HG02623 (cell line): ENCODE measurements around the gene TAOK1.
"Not testable (repeated sequence)": the region's sequence is repeated elsewhere in the genome, so short reads cannot be mapped to it uniquely, and the experiment has no call there.

Experiments used
- ATAC-seq: cut with Tn5 transposase; IDR thresholded peaks from one replicate; pipeline ENCODE4 v1.9.1; 2021; ENCODE audit warnings: moderate library complexity; ENCODE audit not compliant: unreplicated experiment

The TAOK1 gene

DNA sequence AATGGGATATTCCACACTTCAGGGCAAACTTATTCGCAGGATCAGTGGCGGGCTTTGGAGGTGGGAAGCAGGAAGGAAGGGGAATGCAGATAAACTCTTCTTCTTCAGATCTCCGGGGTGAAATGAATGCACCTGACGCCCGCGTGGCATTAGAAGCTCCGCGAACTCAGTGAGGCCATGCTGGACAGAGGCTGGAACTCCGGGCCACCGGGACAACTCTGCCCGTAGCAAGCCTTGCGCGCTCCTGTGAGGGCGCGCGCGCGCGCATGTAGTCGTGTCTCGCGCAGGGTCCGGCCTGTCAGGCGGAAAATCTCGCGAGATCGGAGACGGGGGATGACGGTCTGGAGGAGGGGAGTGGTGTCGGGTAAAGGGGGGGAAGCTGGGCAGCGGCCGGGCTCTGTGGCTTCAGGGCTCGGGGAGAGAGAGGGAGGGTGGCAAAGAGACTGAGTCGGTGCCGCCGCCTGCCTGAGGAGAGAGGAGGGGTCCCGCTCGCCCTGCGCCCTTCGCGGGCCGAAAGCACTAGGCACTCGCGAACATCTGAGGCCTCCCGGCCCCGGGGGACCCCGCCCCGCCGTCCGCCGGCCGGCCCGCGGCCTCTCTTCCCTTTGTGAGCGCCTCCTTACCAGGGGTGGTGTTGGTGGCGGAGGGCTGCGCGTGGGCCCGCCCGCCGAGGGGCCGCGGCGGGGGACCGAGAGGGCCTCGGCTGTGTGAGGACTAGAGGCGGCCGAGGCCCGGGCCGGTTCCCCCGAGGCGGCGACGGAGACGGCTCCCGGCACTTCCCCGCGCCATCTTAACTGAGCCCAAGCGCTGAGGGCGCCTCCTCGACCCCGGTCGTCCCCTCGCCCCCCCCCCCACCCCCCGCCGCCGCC, at the start of gene TAOK1:
TSS of gene TAOK1 (plus strand) at position 382 of the 869 bp plus-strand sequence. CDS start 61,186 bp downstream, outside the sequence.
- ATAC-seq = peak; percentile 69

DNA sequence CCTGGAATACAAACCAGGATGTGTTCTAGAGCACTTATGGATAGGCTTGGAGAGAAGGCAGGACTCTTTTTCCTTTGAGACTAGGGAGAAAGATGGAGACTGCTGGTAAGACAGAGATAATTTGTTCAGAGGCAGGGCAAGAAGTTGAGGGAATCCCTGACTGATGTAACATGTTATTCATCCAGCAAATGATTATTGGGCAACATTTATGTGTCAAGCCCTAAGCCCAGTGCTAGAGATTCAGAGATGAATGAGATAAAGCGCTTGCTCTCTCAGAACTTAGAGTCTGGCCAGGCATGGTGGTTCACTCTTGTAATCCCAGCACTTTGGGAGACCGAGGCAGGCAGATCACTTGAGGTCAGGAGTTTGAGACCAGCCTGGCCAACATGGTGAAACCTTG, 48.4 kb upstream of the TAOK1 start:
- ATAC-seq = no peak

DNA sequence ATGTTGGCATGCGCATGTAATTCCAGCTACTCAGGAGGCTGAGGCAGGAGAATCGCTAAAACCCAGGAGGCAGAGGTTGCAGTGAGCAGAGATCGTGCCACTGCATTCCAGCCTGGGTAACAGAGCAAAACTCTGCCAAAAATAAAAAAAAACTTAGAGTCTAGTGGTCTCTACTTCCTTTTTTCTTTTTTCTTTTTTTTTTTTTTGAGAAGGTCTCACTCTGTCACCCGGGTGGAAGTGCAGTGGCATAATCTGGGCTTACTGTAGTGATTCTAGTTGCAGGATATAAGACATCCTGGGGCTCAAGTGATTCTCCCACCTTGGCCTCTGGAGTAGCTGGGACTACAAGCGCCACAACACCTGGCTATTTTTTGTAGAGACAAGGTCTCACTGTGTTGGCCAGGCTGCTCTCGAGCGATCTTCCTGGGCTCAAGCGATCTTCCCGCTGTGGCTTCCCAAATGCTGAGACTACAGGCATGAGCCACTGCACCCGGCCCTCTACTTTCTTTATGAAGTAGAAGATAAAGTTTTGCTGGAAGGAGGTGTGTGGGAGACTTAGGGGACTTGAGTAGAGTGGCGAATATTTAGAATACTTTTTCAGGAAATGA, 47.9 kb upstream of the TAOK1 start:
- no peak for ATAC-seq

DNA sequence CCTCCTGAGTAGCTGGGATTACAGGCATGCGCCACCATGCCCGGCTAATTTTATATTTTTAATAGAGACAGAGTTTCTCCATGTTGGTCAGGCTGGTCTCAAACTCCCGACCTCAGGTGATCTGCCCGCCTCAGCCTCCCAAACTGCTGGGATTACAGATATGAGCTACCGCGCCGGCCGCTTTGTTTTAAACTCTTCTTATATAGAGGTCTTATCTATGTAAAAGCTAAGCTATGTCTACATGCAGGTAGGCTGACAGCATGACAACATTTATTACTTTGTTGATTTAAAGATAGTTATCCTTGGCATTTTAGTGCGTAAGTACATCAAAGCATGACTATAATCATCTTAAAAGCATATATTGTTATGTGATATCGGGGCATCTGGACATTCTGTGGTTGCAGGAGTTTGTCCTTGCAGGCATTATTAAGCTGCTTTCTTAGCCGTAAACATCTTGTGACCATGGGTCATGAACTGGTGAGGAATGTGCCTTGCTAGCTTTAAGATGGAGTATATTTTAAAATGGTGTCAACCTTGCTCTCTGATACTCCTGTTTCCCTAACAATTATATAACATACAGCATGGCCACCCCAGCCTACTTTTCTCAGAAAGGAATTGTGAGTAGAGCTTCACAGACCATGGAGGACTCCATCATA, 45.8 kb upstream of the TAOK1 start:
- no peak for ATAC-seq

DNA sequence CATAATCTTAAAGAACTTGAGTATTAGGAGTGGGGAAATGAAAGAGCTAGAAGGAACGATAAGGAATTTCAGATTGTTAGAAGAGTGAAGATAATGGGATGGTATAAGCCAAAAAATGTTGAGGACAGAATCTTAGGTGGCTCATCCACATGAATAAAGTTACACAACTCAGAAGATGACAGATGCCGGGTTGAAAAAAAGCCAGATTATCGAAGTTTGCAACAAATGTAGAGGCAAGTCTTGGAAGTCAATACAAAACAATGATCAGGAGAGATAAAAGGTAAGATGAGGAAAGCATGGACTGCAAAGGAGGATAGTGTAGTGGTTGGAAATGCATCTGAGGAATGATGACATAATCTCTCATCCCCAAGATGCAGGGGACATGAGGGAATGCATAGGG, 45.1 kb upstream of the TAOK1 start:
- ATAC-seq = no peak

DNA sequence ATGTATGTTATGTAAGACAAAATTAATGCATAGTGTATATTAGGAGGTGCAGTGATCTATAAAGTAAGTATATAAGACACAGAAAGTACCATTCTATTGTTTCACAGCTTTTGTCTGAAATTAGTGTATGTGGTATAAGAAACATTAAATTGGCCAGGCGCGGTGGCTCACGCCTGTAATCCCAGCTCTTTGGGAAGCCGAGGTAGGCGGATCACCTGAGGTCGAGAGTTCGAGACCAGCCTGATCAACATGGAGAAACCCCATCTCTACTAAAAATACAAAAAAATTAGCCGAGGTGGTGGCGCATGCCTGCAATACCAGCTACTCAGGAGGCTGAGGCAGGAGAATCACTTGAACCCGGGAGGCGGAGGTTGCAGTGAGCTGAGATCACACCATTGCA, 44.7 kb upstream of the TAOK1 start:
- ATAC-seq = not testable (repeated sequence)

DNA sequence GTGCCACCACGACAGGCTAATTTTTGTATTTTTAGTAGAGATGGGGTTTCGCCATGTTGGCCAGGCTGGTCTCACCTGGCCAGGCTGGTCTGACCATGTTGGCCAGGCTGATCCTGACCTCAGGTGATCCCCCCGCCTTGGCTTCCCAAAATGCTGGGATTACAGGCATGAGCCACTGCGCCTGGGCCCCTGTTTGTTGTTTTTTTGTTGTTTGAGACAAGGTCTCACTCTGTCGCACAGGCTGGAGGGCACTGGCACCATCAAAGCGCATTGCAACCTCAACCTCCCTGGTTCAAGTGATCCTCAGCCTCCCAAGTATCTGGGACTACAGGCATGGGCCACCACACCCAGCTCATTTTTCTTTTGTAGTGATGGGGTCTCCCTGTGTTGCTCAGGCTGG, 43.7 kb upstream of the TAOK1 start:
- ATAC-seq = no peak

DNA sequence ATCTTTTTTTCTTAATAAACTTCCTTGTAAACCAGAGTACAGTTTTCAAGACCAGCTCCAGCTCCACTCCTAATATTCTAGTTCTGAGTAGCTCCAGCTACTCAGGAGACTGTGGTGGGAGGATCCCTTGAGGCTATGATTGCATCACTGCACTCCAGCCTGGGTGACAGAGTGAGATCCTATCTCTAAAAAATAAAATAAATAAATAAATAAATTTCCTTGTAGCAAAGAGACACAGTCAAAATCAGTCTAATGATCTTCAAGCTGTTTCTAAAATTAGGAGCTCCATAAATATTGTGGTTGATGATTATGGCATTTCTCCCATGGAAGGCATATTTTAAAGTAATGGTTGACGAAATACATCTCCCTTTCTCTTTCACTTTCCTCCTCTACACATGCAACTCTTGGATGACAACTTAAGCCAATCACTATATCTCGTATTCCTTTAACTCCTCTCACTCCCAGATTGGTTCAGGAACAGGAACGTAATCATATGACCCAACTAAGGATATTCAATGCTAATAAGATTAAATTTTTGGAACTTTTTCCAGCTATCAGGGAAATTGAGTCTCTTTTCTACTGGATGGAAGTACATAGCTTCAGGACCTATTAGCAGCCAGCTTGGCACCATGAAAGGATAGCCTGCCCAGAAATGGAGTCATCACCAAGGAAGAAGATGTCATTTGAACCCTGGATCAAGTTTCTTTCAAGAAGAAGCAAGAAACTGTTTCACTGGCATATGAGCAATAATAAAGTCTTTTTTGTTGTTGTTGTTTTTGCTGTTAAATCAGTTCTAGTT, 42.1 kb upstream of the TAOK1 start:
- ATAC-seq = no peak

DNA sequence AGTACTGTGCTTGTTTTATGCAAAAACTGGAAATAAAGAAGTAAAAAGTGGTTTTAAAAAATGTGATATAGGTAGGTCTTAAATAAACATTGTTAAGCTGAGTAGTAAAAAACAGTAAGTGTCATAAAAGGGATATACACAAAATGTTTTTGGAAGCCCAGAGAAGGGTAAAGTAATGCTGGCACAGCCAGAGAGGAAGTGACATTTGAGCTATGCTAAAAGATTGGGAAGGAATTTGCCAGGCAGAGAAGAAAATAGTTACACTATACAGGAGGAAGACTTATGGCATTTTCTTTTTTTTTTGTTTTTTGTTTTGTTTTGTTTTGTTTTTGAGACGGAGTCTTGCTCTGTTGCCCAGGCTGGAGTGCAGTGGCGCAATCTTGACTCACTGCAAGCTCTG, 40.8 kb upstream of the TAOK1 start:
- ATAC-seq = no peak

DNA sequence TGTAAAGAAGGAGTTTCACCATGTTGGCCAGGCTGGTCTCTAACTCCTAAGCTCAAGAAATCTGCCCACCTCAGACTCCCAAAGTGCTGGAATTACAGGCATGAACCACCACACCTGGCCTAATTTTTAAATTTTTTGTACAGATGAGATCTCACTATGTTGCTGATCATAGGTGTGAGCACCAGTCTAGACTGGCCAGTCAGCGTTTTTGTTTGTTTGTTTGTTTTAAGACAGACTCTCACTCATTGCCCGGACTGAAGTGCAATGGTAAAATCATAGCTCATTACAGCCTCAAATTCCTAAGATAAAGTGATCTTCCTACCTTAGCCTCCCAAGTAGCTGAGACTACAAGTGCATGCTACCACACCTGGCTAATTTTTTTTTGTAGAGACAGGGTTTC, 38.0 kb upstream of the TAOK1 start:
- ATAC-seq = no peak

DNA sequence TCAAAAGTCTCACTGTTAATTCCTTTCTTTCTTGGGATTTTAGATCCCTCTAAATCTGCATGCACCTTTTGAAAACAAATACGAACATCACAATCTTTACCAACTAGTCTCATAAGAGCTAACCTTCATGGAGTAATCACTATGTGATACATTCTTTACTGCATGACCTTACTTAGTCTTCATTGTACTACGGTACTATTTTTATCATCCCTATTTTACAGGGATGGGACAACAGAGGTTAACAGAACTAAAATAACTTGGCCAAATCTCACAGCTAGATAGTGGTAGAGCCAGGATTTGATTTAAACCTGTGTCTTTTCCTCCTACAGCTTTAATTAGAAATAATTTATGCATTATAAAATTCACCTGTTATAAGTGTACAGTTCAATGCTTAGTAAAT, 32.9 kb upstream of the TAOK1 start:
- ATAC-seq = no peak

DNA sequence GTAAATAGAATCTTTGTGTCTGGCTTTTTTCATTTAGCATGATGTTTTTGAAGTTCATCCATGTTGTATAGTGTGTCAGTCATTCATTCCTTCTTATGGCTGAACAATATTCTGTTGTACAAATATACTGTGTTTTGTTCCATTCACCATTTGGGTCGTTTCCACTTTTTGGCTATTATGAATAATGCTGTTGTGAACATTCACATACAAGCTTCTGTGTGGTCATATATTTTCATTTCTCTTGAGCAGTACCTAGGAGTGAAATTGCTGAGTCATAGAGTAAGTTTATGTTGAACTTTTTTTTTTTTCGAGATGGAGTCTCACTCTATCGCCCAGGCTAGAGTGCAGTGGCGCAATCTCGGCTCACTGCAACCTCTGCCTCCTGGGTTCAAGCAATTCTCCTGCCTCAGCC, 32.3 kb upstream of the TAOK1 start:
- ATAC-seq = no peak

DNA sequence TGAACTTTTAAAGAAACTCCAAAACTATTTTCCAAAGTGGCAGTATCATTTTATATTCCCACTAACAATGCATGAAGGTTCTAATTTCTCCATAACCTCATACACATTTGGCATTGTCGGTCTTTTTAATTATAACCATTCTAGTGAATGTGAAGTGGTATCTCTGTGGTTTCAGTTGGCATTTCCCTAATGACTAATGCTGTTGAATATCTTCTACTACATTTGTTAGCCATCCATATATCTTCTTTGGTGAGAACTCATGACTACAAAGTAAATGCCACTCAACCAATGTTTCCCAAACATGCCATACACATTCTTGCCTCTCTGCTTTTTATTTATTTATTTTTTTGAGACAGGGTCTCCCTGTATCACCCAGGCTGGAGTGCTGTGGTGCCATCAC, 31.7 kb upstream of the TAOK1 start:
- no peak for ATAC-seq

DNA sequence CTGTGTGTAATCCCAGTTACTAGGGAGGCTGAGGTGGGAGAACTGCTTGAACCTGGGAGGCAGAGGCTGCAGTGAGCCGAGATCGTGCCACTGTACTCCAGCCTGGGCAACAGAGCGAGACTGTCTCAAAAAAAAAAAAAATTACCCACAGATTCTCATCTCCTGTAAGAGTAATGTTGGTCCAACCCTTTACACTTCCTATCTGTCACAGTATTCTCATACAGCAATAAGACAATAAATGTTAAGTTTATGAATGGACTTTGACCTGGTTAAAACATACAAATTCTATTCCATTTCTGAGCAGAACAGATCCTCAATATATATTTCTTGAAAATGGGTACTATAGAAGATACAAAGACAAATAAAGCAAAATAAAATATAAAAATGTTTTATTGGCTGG, 30.4 kb upstream of the TAOK1 start:
- ATAC-seq = no peak

DNA sequence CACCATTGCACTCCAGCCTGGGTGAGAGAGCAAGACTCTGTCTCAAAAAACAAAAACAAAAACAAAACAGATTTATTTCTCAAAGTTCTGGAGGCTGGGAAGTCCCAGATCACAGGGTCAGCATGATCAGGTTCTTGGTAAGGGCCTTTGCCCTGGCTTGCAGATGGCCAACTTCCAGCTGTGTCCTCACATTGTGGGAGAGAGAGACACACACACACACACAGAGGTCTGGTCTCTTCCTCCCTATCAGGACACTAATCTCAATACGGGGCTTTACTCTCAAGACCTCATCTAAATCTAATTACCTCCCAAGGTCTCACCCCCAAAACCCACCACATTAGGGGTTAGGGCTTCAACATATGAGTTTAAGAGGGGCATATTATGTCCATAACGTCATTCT, 26.4 kb upstream of the TAOK1 start:
- ATAC-seq = no peak

DNA sequence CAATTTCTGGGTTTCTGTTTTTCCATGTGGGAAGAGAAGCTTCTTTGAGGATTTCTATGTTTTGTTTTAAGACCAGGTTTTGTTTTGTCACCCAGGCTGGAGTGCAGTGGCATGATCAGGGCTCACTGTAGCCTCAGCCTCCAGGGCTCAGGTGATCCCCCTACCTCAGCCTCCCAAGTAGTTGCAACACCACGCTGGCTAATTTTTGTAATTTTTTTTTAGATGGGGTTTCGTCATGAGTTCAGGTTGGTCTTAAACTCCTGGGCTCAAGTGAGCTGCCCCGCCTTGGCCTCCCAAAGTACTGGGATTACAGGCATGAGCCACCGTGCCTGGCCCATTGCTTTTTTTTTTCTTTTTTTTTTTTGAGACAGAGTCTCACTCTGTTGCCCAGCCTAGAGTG, 25.5 kb upstream of the TAOK1 start:
- no peak for ATAC-seq

DNA sequence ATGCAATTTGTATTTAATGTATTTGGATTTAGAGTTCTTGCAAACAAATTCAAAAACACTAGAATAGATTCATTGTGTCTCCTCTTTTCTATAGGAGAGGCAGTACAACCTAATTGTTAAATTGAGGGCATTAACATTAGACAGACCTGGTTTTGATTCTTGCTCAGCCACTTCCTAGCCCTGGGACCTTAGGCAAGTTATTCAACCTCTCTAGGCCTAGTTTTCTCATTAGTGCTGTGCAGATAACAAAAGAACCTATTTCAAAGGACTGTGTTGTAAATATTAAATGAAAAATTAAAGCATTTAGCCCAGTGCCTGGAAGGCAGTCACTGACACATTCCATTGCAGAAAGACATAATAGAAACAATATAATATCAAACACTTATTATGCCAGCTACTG, 22.0 kb upstream of the TAOK1 start:
- ATAC-seq = no peak

DNA sequence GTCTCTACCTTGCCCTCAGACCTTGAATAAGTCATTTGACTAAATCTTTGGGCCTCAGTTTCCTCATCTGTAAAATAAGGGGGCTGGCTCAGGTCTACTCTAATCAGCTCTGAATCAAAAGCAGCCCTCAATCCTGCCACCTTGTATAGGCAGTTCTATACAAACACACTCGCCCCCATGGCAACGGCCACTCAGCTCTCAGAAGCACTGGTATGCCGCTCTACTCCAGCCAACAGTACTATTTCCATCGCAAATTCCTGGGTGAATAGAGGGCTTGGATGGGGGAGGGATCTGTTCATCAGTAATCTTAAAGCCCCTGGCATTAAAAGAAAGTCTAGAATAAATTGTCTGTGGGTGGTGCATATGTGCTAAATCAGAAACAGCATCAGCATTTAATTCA, 21.2 kb upstream of the TAOK1 start:
- no peak for ATAC-seq

DNA sequence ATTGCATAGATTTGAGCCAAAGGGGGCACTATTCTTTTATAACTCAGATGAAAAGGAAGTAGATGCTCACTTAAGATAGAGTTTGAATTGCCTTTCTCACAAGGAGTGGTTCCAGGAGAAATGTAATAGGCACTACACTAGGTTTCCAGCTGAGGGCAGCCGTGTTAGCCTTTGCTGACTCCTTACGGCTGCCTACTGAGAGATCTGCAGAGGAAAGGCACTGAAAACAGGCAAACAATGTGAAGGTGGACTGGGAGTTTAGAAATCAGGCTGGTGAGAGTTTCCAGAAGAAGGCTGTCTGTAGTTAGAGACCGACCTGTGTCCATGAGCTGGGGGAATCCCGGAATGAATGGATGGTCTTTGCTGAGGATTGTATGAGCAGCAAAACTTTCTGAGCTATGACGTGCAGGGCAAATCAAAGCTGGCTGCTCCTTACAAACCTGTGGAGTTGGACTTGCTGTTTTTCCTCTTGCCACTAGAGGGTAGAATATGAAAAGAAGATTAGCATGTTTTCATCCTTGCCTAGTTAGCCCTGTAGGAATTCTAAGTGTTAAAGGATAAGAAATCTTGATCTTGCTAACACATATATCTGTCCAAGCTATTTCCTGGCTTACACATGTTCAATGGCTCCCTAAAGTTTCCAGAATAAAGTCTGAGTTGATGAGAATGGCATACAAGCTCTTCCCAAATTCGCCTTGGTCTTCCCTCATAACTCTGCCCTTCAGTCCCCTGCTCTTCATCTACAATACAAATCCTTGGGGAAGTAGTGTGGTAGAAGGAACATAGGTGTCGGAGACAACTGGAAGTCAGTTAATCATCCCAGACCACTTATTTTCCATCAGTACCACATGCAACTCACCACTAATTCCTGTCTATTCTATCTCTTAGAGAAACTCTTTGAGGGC, 20.1 kb upstream of the TAOK1 start:
- ATAC-seq = no peak

DNA sequence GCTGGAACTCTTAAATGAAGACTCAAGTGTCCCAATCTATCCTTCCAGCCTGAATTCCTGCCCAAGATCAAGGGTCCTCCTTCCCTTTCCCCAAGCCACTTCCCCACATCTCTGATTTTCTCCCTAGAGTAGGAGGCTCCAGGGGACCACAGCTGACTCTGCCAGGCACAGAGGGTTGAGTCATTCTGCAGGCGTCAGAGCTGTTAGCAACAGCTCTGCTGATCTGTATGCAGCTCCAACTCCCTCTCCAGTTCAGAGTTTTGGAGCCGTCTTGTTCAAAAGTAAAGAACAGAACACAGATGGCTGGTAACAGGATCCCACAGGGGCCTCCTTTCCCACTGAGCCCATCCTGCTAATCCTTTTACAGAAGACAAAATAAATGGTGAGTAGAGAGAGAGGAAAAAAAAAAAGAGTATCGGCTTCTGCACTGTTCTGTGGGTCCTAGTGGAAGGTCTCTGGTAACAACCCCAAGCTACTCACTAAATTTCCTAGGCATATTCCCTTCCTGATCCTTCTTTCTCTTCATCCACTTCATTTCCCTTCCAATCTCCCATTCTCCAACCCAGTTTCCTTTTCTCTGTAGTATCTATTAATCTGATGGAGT, 13.4 kb upstream of the TAOK1 start:
- no peak for ATAC-seq
